Measurements from ENCODE around the gene SLC43A1.

Gene SLC43A1

GRCh38 chr11:57479911-57480310 is 35.6 kb downstream of the SLC43A1 start:
- no peak overlapping the region for H3K4me3 ChIP-seq (ENCODE audit: low read depth, low read length)

DNA sequence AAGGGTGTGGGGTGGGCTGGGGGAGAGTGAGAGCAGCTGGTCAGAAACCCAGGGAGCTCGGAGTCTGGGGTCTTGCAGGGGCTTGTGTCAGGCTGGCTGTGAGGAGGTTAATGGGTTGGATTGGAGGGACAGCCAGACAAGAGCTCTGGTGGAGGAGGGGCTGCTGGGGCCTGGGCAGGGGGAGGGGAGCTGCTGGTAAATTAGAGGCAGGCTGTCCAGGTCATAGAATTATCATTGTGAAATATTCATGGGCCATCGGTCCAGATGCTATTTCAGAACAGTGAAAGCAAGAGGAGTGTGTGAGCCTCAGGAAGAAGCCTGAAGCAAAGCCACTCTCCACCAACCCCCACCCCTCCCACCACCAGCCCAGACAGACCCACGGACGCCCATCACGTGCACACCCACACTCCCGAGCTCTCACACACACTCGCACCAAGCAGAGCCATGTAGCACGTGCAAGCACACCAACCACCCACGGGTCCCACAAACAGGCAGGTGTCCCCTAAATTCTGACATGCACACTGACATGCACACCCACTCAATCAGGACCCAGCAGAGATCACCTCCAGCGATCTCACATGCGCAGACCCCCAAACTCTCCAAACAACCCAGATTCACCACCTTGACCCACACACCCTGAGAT is 36.4 kb downstream of the SLC43A1 start:
- H3K4me3 ChIP-seq (ENCODE audit: low read depth, low read length), result no peak overlapping the region

- no peak overlapping the region for H3K4me3 ChIP-seq (ENCODE audit: low read depth, low read length)
Observed at GRCh38 chr11:57477507-57478189, 37.9 kb downstream of the SLC43A1 start.

DNA sequence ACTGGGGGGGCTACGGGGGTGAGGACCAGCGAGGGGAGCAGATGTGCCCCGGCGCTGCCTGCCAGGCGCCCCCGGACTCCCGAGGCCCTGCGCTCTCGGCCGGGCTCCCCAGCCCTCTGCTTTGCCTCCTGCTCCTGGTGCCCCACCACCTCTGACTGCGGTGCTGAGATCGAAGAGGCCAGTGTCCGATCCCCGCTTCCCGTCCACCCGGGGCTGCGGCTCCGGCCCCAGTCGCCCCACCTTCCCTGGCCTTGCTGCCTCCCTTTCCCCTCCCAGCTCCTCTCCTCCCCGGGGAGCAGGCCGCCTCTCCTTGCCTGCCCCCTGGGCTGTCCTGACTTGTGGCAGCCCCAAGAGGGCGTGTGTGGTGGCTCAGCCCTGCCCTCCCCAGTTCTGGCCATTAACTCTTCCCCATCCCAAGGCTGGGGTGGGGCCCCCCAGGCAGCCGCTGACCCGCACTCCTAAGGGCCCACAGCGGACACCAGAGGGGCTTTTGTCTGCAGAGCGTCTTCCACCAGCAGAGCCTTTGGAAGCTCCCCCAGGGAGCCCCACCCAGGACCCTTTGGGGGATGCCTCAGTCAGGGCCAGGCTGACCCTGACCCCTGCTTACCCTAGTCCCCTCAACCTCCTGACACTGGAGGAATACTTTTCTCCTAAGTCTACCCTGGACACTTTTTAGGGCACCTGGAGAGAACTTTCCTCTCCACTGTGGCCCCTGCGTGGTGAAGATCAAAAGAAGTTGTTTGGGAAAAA is 38.6 kb downstream of the SLC43A1 start:
- no peak overlapping the region for H3K4me3 ChIP-seq (ENCODE audit: low read depth, low read length)

DNA sequence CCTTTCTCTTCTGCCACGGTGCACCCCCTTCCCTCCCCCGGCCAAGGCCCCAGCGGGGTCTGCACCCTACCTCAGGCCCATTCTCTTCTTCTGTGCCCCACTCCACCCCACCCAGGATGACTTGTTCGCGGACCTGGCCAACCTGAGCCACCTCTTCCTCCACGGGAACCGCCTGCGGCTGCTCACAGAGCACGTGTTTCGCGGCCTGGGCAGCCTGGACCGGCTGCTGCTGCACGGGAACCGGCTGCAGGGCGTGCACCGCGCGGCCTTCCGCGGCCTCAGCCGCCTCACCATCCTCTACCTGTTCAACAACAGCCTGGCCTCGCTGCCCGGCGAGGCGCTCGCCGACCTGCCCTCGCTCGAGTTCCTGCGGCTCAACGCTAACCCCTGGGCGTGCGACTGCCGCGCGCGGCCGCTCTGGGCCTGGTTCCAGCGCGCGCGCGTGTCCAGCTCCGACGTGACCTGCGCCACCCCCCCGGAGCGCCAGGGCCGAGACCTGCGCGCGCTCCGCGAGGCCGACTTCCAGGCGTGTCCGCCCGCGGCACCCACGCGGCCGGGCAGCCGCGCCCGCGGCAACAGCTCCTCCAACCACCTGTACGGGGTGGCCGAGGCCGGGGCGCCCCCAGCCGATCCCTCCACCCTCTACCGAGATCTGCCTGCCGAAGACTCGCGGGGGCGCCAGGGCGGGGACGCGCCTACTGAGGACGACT is 39.3 kb downstream of the SLC43A1 start:
- no peak overlapping the region for H3K4me3 ChIP-seq (ENCODE audit: low read depth, low read length)

- H3K4me3 ChIP-seq (ENCODE audit: low read depth, low read length), result no peak overlapping the region
Observed at GRCh38 chr11:57475671-57476046, 39.8 kb downstream of the SLC43A1 start.

DNA sequence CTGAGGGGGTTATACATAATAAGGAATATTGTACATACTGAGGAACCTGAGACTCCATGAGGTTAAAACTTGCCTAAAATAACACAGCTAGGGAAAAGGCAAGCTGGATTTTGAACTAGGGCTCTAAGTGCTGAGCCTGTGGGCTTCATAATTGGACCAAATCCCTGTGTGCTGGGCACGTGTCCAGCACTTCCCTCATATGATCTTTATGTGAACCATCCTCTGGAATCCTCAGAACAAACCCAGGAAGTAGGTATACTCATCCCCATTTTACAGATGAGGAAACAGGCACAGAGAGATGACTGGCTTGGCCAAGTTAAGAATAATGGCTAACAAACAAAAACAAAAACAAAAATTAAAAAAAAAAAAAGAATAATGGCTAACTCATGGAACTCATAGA is 40.3 kb downstream of the SLC43A1 start:
- no peak overlapping the region for H3K4me3 ChIP-seq (ENCODE audit: low read depth, low read length)

- no peak overlapping the region for H3K4me3 ChIP-seq (ENCODE audit: low read depth, low read length)
Observed at GRCh38 chr11:57474803-57475115, 40.7 kb downstream of the SLC43A1 start.

DNA sequence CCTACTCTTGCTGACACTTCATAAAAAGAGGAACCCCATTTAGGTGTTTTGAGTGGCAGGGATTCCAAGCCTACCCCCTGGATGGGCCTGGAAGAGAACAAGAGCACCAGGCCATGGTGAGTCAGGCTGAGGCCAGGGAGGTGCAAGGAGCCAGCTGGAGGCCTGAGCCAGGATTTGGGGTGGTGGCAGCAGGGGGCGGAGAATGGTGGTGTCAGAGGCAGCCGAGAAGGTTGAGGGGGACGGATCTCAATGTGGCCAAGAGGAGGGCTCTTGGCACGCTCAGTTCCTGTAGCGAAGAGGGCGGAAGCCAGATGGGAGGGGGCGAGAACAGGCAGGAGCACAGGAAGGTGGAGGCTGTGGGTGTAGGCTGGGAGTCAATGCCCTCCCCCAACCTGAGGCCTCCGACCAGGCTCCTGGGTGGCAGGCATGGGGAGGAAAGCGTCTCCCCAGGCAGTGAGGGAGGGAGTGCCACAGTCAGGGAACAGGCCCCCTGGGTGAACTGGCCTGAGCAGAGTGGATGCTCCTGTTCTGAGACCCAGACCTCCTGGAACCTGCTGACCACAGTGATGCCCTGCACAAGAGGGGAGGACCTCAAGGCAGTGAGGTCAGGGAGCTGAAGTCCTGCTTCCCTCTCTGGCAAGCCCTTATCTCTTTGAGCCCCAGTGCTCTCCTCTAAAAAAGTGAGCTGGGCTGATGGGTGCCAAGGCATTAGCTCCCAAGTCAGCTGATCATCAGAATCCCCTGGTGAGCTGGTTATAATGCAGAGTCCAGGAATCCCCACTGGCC is 41.3 kb downstream of the SLC43A1 start:
- H3K4me3 ChIP-seq (ENCODE audit: low read depth, low read length), result no peak overlapping the region

DNA sequence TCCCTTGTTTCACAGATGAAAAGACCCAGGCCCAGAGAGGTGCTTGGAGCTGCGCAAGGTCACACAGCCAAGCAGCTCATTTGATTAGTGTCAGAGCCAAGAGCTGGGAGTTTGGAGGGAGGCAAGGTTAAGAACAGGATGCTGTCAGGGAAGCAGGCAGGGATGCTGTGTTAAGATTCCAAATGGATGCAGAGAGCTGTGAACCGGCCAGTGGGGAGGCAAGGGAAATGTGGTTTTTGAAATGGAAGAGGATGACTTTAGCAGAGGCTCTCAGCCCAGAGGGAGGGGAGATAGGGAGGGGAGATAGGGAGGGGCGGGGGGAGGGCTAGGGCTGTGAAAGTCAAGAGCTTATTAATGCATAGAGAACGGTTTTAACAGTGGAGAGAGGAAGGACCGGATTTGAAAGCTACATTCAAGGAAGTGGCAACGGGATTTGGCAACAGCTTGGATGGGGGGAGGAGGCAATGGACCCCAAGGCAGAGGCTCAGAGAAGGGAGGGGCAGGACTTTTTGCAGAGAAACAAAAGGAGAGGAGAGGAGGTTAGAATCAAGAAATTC is 42.1 kb downstream of the SLC43A1 start:
- H3K4me3 ChIP-seq (ENCODE audit: low read depth, low read length), result no peak overlapping the region

DNA sequence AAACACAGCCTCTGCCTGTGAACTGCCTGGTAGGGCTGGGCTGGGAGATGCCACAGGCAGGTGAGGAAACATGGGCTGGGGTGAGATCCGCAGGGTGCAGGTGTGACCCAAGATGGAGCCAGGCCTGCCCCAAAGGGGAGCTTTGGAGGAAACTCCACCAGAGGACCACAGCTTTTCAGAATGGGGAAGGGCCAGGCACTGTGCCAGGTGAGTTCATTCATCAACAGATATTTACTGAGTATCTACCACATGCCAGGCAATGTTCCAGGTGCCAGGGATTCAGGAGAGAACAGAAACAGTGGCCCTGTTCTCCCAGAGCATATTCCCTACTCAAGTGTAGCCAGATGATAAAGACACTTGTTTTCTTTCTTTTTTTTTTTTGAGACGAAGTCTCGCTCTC is 44.0 kb downstream of the SLC43A1 start:
- no peak overlapping the region for H3K4me3 ChIP-seq (ENCODE audit: low read depth, low read length)

DNA sequence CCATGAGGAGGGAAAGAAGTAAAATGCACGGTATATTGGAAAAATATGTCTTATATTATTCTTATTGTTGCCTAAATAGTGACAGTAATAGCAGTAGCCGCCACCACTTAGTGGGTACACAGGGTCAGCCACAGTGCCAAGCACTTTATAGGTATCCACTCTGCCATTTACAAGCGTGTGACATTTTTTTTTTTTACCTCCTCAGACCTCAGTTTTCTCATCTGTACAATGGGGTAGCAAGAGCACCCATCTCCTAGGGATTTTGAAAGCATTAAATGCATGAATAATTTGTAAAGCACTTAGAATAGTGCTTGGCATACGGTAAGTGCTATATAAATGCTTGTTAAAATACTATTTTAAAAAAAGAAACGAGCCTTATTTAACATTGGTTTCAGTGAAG is 46.2 kb downstream of the SLC43A1 start:
- H3K4me3 ChIP-seq (ENCODE audit: low read depth, low read length), result no peak overlapping the region

DNA sequence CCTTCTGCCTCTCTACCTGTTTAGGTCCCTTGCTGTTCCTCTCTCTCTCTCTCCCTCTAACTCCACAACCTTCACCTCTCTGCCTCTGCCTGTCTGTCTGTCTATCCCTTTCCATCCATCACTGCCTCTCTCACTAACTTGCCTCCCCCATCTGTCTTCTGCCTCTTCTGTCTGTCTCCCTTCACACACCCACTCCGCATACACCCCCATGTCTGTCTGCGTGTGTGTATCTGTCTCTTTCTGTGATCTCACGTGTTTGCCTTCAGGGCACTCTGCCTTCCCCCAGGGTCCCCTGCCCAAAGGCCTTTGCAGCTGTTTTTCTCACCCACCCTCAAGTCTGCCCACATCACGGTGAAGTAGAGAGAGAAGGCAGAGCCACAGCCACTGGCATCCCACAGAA is 47.2 kb downstream of the SLC43A1 start:
- H3K4me3 ChIP-seq (ENCODE audit: low read depth, low read length), result no peak overlapping the region

GRCh38 chr11:57467508-57468157 is 47.9 kb downstream of the SLC43A1 start:
- no peak overlapping the region for H3K4me3 ChIP-seq (ENCODE audit: low read depth, low read length)

- no peak overlapping the region for H3K4me3 ChIP-seq (ENCODE audit: low read depth, low read length)
Observed at GRCh38 chr11:57466680-57467079, 48.8 kb downstream of the SLC43A1 start.

GRCh38 chr11:57464539-57465181 is 50.8 kb downstream of the SLC43A1 start:
- no peak overlapping the region for H3K4me3 ChIP-seq (ENCODE audit: low read depth, low read length)

DNA sequence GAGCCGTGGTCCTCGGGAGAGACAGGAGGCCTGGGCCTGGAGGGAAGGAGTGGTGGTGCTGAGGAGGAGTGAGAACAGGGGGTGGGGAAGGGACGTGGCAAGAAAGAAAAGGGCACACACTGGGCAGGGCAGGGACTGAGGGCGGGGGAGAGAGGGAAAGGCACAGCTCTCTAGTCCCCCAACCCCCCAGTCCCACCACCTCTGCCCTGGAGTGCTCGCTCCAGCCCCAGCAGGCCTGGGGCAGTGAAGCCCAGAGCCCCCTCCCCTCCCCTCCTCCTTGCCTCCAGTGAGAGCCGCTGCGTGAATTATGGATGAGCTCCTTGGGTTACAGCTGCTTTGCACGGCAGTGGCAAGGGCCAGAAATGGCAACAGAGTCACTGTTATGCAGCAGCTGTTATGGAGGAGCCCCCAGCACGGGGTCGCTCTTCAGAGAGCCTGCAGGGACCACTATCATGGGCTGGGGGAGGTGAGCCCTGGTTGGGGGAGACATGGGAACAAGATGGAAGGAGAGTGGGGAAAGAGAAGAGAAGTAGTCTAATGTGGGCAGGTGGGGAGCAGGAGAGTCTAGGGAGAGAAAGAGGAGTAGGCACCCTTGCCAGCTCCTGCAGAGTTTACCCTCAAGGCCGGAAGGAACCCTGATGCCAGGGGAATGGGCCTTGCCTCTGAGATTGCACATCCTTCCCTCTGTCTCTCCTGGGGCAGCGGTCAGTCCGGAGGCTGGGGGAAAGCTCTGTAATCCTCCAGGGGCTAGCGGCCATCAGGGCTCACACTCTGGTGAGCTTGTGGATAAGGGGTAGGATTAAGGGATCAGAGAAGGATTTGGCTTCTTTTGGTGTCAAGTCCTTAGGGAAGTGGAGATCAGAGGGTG is 51.6 kb downstream of the SLC43A1 start:
- no peak overlapping the region for H3K4me3 ChIP-seq (ENCODE audit: low read depth, low read length)

DNA sequence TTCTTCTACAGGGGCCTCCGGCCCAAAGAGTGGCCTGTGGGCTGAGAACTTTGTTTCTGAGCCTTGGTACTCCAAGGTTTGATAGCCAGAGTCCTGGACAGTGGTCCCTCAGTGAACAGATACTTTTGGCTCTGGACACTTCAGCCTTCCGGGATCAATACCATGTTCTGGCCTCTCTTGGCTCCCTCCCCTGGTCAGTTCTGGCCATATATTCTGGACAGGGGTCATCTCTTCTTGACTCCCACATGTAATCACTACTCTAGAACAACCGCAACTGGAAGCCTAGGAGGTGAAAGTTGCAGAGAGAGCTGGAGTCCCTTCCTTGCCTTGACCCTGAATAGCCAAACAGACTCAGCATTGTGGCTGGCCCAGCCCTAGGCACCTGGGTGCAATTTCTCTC is 52.9 kb downstream of the SLC43A1 start:
- H3K4me3 ChIP-seq (ENCODE audit: low read depth, low read length), result no peak overlapping the region

All from iPS-11a (cell line).